ELR (cell line): ENCODE measurements around the gene ADPRM.
"Not testable (repeated sequence)": the region's sequence is repeated elsewhere in the genome, so short reads cannot be mapped to it uniquely, and the experiment has no call there.

Experiments used
- DNase-seq: peaks from one replicate; pipeline ENCODE4 v3.0.0-alpha.2; 2015; ENCODE audit warnings: low read depth

The ADPRM gene

GRCh38 chr17:10697092-10698081 is at the start of gene ADPRM, which contains the start of gene SCO1:
TSS of gene ADPRM (plus strand) at chr17:10697594. CDS start at chr17:10704927, 7,333 bp downstream.
TSS of gene SCO1 (minus strand) at chr17:10697533. CDS start at chr17:10697507, 26 bp downstream.
- DNase-seq: peak; percentile 97

- no peak for DNase-seq
These were observed 49.0 kb upstream of the ADPRM start for GRCh38 chr17:10648381-10648780.

GRCh38 chr17:10648956-10649355 is 48.4 kb upstream of the ADPRM start:
- peak; percentile 28 for DNase-seq

- no peak for DNase-seq
These were observed 47.8 kb upstream of the ADPRM start for GRCh38 chr17:10649602-10650001.

GRCh38 chr17:10651927-10652326 is 45.5 kb upstream of the ADPRM start:
- no peak for DNase-seq

GRCh38 chr17:10652984-10653659 is 44.3 kb upstream of the ADPRM start:
- DNase-seq: no peak

GRCh38 chr17:10653987-10654386 is 43.4 kb upstream of the ADPRM start:
- no peak for DNase-seq

- no peak for DNase-seq
These were observed 40.2 kb upstream of the ADPRM start, which contains the start of gene MYH3 for GRCh38 chr17:10657148-10657547. TSS of gene MYH3 (minus strand) at chr17:10657309. CDS start at chr17:10655064, 2,245 bp downstream.

- DNase-seq: no peak
These were observed 39.5 kb upstream of the ADPRM start for GRCh38 chr17:10657879-10658278.

- DNase-seq: no peak
These were observed 36.0 kb upstream of the ADPRM start for GRCh38 chr17:10661437-10661836.

- no peak for DNase-seq
These were observed 34.2 kb upstream of the ADPRM start for GRCh38 chr17:10663231-10663630.

GRCh38 chr17:10664571-10664970 is 32.8 kb upstream of the ADPRM start:
- no peak for DNase-seq

- no peak for DNase-seq
These were observed 30.5 kb upstream of the ADPRM start for GRCh38 chr17:10666906-10667305.

- peak; percentile 39 for DNase-seq
These were observed 28.6 kb upstream of the ADPRM start for GRCh38 chr17:10668775-10669174.

GRCh38 chr17:10673312-10673711 is 24.1 kb upstream of the ADPRM start:
- DNase-seq: no peak

- DNase-seq: no peak
These were observed 22.7 kb upstream of the ADPRM start for GRCh38 chr17:10674704-10675103.

- no peak for DNase-seq
These were observed 15.4 kb upstream of the ADPRM start for GRCh38 chr17:10681866-10682446.

- DNase-seq: peak; percentile 59
These were observed 13.5 kb upstream of the ADPRM start for GRCh38 chr17:10683853-10684252.

GRCh38 chr17:10687499-10687898 is 9.9 kb upstream of the ADPRM start:
- no peak for DNase-seq

GRCh38 chr17:10695875-10696407 is 1.5 kb upstream of the ADPRM start:
- DNase-seq: not testable (repeated sequence)

GRCh38 chr17:10698096-10698818 is 863 bp downstream of the ADPRM start:
- DNase-seq: peak; percentile 52
